Astrocyte (in vitro differentiated cells and primary cell): Measurements from ENCODE around the gene CDKL4.

Source experiments
- EZH2 ChIP-seq: IDR thresholded peaks from 2 replicates; pipeline ENCODE4 v1.6.1; 2012; ENCODE audit warnings: mild to moderate bottlenecking, low read length, inconsistent platforms; ENCODE audit not compliant: insufficient read depth
- TF ChIP-seq, protein P1 (sequence below): IDR thresholded peaks from 2 replicates; pipeline ENCODE4 v1.5.1; 2011; ENCODE audit warnings: low read depth, mild to moderate bottlenecking, inconsistent platforms, low read length, moderate library complexity; ENCODE audit not compliant: insufficient read depth

DNA sequence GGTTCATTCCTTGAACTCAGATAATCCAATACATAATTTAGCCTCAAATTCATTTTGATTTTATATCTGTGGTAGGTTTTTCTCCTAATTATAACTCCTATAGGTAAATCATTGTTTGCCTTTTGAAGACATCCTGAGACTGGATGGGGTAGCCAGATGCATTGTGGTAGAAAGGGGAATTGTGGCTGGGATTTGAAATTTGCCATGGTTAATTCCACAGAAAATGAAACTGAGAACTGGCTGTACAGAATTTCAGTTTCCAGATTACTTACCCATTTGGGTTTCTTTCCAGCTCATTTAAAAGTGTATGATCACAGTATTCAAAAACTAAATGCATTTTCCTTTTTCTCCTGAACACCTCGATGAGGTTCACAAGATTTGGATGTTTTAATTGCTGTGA, 18.2 kb downstream of the CDKL4 start:
- TF ChIP-seq, protein P1, sequence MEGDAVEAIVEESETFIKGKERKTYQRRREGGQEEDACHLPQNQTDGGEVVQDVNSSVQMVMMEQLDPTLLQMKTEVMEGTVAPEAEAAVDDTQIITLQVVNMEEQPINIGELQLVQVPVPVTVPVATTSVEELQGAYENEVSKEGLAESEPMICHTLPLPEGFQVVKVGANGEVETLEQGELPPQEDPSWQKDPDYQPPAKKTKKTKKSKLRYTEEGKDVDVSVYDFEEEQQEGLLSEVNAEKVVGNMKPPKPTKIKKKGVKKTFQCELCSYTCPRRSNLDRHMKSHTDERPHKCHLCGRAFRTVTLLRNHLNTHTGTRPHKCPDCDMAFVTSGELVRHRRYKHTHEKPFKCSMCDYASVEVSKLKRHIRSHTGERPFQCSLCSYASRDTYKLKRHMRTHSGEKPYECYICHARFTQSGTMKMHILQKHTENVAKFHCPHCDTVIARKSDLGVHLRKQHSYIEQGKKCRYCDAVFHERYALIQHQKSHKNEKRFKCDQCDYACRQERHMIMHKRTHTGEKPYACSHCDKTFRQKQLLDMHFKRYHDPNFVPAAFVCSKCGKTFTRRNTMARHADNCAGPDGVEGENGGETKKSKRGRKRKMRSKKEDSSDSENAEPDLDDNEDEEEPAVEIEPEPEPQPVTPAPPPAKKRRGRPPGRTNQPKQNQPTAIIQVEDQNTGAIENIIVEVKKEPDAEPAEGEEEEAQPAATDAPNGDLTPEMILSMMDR, result no peak
- TF ChIP-seq EZH2, result no peak
